Prostate gland (tissue), 2 donors: ENCODE data around the gene MPI.

ENCODE experiments used
- CTCF ChIP-seq, 4 experiments: fragments of 200-600 bp in 2 of 4; fragments of 450-650 bp in 2 of 4; sonication (generic) in 2 of 4; IDR thresholded peaks; 1 replicate in 3 of 4; 2 replicates in 1 of 4; pipeline ENCODE4 v1.5.1; 2016 to 2019; ENCODE audit warnings: antibody characterized with exemption in 4 of 4, mild to moderate bottlenecking in 2 of 4, moderate library complexity in 2 of 4
- POLR2A ChIP-seq: fragments of 450-650 bp; IDR thresholded peaks from one replicate; pipeline ENCODE4 v1.6.1; 2016; ENCODE audit warnings: antibody characterized with exemption, mild to moderate bottlenecking
- POLR2AphosphoS5 ChIP-seq: sonication (generic); formaldehyde crosslinking; IDR thresholded peaks from one replicate; pipeline ENCODE4 v1.6.1; 2017; ENCODE audit warnings: antibody characterized with exemption

GRCh38 chr15:74855857-74856256 lies 34.0 kb upstream of the MPI start:
- TF ChIP-seq CTCF (IDR thresholded peaks at IDR 0.05) (no peak), POLR2A (no peak), POLR2AphosphoS5 (no peak)
